DOHH2 (cell line): ENCODE measurements around the gene C2CD3.

Experiments
- EZH2phosphoT487 ChIP-seq: fragments of 200-600 bp; sonication (generic); IDR thresholded peaks from 2 replicates; pipeline ENCODE4 v1.6.1; 2017; ENCODE audit warnings: borderline replicate concordance, mild to moderate bottlenecking, antibody characterized with exemption, low read length, moderate library complexity, mixed read lengths
- TF ChIP-seq, protein P1 (sequence below): fragments of 200-600 bp; sonication (generic); IDR thresholded peaks from one replicate; pipeline ENCODE4 v1.5.1; 2014; ENCODE audit warnings: antibody characterized with exemption, mild to moderate bottlenecking, low read depth, low read length; ENCODE audit not compliant: poor library complexity, severe bottlenecking

DNA sequence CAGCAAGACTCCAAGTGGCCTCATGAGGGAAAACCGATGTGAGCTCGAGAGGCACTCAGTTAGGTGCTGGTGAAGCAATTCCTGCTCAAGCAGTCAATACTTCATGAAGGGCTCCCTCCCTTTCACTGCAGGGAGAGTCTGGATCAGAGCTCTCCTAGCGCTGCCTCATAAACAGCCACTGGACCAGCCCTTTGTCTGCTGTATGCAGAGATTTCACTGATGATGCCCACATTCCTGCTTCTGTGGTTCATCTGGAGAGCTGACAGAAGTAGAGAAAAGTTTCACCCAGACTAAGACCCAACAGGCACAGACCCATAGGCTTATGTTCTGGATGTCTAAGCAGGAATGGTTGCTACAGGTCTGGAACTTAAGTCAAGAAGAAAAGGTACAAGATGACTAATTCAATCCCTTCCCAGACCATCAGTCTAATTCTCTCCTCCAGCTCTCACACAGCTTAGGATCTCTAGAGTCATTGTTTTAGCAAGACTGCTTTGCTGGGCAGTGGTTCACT lies 192.2 kb downstream of the C2CD3 start:
- TF ChIP-seq, protein P1, sequence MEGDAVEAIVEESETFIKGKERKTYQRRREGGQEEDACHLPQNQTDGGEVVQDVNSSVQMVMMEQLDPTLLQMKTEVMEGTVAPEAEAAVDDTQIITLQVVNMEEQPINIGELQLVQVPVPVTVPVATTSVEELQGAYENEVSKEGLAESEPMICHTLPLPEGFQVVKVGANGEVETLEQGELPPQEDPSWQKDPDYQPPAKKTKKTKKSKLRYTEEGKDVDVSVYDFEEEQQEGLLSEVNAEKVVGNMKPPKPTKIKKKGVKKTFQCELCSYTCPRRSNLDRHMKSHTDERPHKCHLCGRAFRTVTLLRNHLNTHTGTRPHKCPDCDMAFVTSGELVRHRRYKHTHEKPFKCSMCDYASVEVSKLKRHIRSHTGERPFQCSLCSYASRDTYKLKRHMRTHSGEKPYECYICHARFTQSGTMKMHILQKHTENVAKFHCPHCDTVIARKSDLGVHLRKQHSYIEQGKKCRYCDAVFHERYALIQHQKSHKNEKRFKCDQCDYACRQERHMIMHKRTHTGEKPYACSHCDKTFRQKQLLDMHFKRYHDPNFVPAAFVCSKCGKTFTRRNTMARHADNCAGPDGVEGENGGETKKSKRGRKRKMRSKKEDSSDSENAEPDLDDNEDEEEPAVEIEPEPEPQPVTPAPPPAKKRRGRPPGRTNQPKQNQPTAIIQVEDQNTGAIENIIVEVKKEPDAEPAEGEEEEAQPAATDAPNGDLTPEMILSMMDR = no peak
- TF ChIP-seq EZH2phosphoT487 = no peak
